Measurements from ENCODE around the gene GPC5. TPM values are rescaled to one million over a fixed set of nuclear protein-coding genes. Genes with fewer than 3 reads are reported as not detected.

GPC5 gene
- total RNA-seq, 1 experiment from 2014 or later: 0.21 TPM

DNA sequence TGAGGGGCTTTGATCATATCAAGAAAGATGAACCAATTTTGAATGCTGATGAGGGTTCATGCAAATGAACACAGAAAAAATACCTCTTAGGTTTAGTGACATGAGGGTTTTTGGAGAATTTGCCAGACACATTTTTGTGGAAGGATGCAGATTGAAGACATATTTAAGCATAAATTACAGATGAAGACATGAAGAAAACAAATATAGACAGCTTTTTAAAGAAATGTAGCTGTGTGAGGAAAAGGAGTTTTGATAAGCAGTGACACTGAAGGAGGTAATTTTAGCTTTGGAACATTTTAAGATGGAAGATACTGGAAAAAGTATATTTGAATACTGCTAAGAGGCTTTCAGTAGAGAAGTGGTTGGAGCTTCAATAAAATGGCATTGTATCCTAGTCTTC is 1017.4 kb downstream of the GPC5 start:
- Histone ChIP-seq H3K27me3 (replicated peaks; ENCODE audit: insufficient read depth, low read depth, low read length, poor library complexity) (peaks cover 4% of the 10 kb centered on the region), H3K36me3 (ENCODE audit: insufficient read depth, low read length, poor library complexity, severe bottlenecking) (no peaks in the 10 kb centered on the region), H3K4me3 (ENCODE audit: low read depth, low read length, poor library complexity, severe bottlenecking) (no peak overlapping the region), H3K27ac (ENCODE audit: low read depth, low read length, poor library complexity, severe bottlenecking) (no peak overlapping the region), H3K4me1 (ENCODE audit: insufficient read depth, low read length, poor library complexity, severe bottlenecking) (no peaks in the 10 kb centered on the region), H3K9me3 (ENCODE audit: low read depth, low read length, poor library complexity, severe bottlenecking) (no peaks in the 10 kb centered on the region)
- ChIA-PET CTCF (no interaction called here), POLR2A (ENCODE audit: low non-redundant PET) (no interaction called here)
- intact Hi-C loops (cut with micrococcal nuclease; ENCODE audit: unreplicated experiment): no loop called here
- no peak for TF ChIP-seq EZH2 (IDR thresholded peaks at IDR 0.05; ENCODE audit: borderline replicate concordance, low read depth, low read length, poor library complexity, severe bottlenecking)
- TF ChIP-seq, protein P1, sequence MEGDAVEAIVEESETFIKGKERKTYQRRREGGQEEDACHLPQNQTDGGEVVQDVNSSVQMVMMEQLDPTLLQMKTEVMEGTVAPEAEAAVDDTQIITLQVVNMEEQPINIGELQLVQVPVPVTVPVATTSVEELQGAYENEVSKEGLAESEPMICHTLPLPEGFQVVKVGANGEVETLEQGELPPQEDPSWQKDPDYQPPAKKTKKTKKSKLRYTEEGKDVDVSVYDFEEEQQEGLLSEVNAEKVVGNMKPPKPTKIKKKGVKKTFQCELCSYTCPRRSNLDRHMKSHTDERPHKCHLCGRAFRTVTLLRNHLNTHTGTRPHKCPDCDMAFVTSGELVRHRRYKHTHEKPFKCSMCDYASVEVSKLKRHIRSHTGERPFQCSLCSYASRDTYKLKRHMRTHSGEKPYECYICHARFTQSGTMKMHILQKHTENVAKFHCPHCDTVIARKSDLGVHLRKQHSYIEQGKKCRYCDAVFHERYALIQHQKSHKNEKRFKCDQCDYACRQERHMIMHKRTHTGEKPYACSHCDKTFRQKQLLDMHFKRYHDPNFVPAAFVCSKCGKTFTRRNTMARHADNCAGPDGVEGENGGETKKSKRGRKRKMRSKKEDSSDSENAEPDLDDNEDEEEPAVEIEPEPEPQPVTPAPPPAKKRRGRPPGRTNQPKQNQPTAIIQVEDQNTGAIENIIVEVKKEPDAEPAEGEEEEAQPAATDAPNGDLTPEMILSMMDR (conservative IDR thresholded peaks at IDR 0.05; ENCODE audit: low read depth, low read length): no peak
- DNase-seq (ENCODE audit: low spot score): no peak
- no TSS peak for BruUV-seq (replicated peaks)

GRCh38 chr13:92418818-92419412 is 1020.5 kb downstream of the GPC5 start:
- no peak overlapping the region for H3K27ac ChIP-seq (ENCODE audit: low read depth, low read length, poor library complexity, severe bottlenecking)
- intact Hi-C loops (cut with micrococcal nuclease; ENCODE audit: unreplicated experiment): no loop called here
- no TSS peak for BruUV-seq (replicated peaks)
- no peak for DNase-seq (ENCODE audit: low spot score)
- peaks cover 4% of the 10 kb centered on the region for H3K27me3 ChIP-seq (replicated peaks; ENCODE audit: insufficient read depth, low read depth, low read length, poor library complexity)
- TF ChIP-seq, protein P1 (conservative IDR thresholded peaks at IDR 0.05; ENCODE audit: low read depth, low read length): no peak
- no peak for TF ChIP-seq EZH2 (IDR thresholded peaks at IDR 0.05; ENCODE audit: borderline replicate concordance, low read depth, low read length, poor library complexity, severe bottlenecking)
- ChIA-PET CTCF (no interaction called here), POLR2A (ENCODE audit: low non-redundant PET) (no interaction called here)
- H3K36me3 ChIP-seq (ENCODE audit: insufficient read depth, low read length, poor library complexity, severe bottlenecking): no peaks in the 10 kb centered on the region
- H3K9me3 ChIP-seq (ENCODE audit: low read depth, low read length, poor library complexity, severe bottlenecking): no peaks in the 10 kb centered on the region
- H3K4me1 ChIP-seq (ENCODE audit: insufficient read depth, low read length, poor library complexity, severe bottlenecking): no peaks in the 10 kb centered on the region
- no peak overlapping the region for H3K4me3 ChIP-seq (ENCODE audit: low read depth, low read length, poor library complexity, severe bottlenecking)

- CTCF ChIA-PET: no interaction called here
- Histone ChIP-seq H3K9me3 (ENCODE audit: low read depth, low read length, poor library complexity, severe bottlenecking) (no peaks in the 10 kb centered on the region), H3K36me3 (ENCODE audit: insufficient read depth, low read length, poor library complexity, severe bottlenecking) (no peaks in the 10 kb centered on the region), H3K4me3 (ENCODE audit: low read depth, low read length, poor library complexity, severe bottlenecking) (no peak overlapping the region), H3K27me3 (replicated peaks; ENCODE audit: insufficient read depth, low read depth, low read length, poor library complexity) (no peaks in the 10 kb centered on the region), H3K27ac (ENCODE audit: low read depth, low read length, poor library complexity, severe bottlenecking) (no peak overlapping the region), H3K4me1 (ENCODE audit: insufficient read depth, low read length, poor library complexity, severe bottlenecking) (no peaks in the 10 kb centered on the region)
- POLR2A ChIA-PET (ENCODE audit: low non-redundant PET): no interaction called here
- intact Hi-C loops (cut with micrococcal nuclease; ENCODE audit: unreplicated experiment): no loop called here
- TF ChIP-seq, protein P1 (conservative IDR thresholded peaks at IDR 0.05; ENCODE audit: low read depth, low read length): no peak
- TF ChIP-seq EZH2 (IDR thresholded peaks at IDR 0.05; ENCODE audit: borderline replicate concordance, low read depth, low read length, poor library complexity, severe bottlenecking): no peak
- no TSS peak for BruUV-seq (replicated peaks)
- no peak for DNase-seq (ENCODE audit: low spot score)
Measured at GRCh38 chr13:92429231-92429630, 1030.8 kb downstream of the GPC5 start.

Data from A673 (cell line).